Mononuclear cell (primary cell): ENCODE results near the gene ARF6. TPM values are rescaled to one million over a fixed set of nuclear protein-coding genes. Genes with fewer than 3 reads are reported as not detected.

Source experiments
- H3K27me3 ChIP-seq: 2 replicates; pipeline ENCODE4 v1.6.0; 2011; ENCODE audit warnings: low read length, control low read depth; ENCODE audit not compliant: insufficient read depth
- H3K4me1 ChIP-seq: 2 replicates; pipeline ENCODE4 v1.5.1; 2011; ENCODE audit warnings: mild to moderate bottlenecking, low read length, control low read depth; ENCODE audit not compliant: insufficient read depth
- H3K4me3 ChIP-seq: 2 replicates; pipeline ENCODE4 v1.5.1; 2011; ENCODE audit warnings: mild to moderate bottlenecking, low read length, moderate library complexity
- H3K9me3 ChIP-seq: 2 replicates; pipeline ENCODE4 v1.5.1; 2011; ENCODE audit warnings: low read depth, mild to moderate bottlenecking, control low read depth, low read length
- total RNA-seq: library from RNA; depleted of rRNA; stranded (reverse); fragments of >200 nt; gene quantifications from one replicate; pipeline ENCODE4 v1.2.3, GENCODE V29; 2012

Gene ARF6
- total RNA-seq, 1 donor: 92.5 TPM

DNA sequence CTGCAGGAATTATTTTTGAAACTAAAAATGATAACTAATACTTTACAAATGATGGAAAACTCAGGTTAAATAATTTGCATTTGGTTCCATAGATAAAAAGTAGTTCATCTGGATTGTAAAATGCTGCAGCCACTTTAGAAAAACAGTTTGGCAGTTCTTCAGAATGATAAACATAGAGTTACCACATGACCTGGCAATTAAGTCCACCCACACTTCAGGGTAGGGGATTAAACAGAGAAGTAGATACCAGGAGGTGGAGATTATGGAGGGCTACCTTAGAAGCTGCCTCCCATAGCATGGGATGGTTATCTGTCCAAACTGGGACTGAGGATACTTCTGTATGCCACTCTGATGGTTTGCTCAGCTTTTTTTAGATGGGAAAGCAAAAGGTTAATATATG, 22.2 kb downstream of the ARF6 start:
- Histone ChIP-seq H3K9me3 (no peaks in the 10 kb centered on the region), H3K4me3 (no peak overlapping the region), H3K4me1 (peaks cover 11% of the 10 kb centered on the region), H3K27me3 (no peaks in the 10 kb centered on the region)

GRCh38 chr14:49918706-49919105, 25.8 kb downstream of the ARF6 start:
- Histone ChIP-seq H3K4me1 (peaks cover 11% of the 10 kb centered on the region), H3K27me3 (no peaks in the 10 kb centered on the region), H3K9me3 (no peaks in the 10 kb centered on the region), H3K4me3 (no peak overlapping the region)

- H3K4me3 ChIP-seq: no peak overlapping the region
- no peaks in the 10 kb centered on the region for H3K9me3 ChIP-seq
- H3K27me3 ChIP-seq: no peaks in the 10 kb centered on the region
- H3K4me1 ChIP-seq: peaks cover 18% of the 10 kb centered on the region
Measured at GRCh38 chr14:49919825-49920659, 27.2 kb downstream of the ARF6 start.

DNA sequence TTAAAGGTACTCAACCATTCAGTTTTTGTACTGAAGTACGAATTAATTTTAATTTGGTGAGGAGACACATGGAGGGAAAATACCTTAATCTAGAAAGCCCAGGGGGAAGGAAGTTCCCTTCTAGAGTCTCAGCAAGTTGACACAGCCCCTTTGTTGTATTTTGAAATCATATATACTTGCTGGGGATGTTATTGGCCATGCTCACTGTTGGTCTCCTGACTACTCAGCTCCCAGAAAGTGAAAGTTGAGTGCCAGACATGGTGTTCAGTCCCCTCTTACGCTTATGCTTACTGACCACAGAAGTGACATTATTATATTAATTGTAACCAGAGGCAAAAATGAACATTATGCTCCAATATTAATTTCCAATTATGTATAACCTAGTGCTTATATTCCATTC, 28.1 kb downstream of the ARF6 start:
- no peak overlapping the region for H3K4me3 ChIP-seq
- no peaks in the 10 kb centered on the region for H3K27me3 ChIP-seq
- peaks cover 18% of the 10 kb centered on the region for H3K4me1 ChIP-seq
- no peaks in the 10 kb centered on the region for H3K9me3 ChIP-seq

DNA sequence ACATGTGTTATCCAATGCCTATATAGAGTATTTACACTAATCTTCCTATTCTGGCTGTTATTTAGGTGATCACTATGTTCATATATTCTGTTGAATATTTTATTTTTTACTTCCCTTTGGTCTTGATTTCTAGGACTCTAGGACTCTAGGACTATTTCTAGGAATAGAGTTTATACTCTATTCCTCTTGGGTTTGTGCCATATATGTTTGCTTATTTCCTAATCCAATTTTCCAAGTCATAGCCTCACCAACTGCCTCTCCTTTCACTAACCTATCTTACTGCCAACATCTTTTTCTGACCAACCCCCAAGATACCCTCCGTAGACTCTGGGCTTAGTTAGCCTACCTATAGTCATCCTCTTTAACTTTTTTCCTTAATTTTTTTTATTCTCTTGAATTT, 28.5 kb downstream of the ARF6 start:
- Histone ChIP-seq H3K4me1 (peaks cover 18% of the 10 kb centered on the region), H3K4me3 (no peak overlapping the region), H3K27me3 (no peaks in the 10 kb centered on the region), H3K9me3 (no peaks in the 10 kb centered on the region)

DNA sequence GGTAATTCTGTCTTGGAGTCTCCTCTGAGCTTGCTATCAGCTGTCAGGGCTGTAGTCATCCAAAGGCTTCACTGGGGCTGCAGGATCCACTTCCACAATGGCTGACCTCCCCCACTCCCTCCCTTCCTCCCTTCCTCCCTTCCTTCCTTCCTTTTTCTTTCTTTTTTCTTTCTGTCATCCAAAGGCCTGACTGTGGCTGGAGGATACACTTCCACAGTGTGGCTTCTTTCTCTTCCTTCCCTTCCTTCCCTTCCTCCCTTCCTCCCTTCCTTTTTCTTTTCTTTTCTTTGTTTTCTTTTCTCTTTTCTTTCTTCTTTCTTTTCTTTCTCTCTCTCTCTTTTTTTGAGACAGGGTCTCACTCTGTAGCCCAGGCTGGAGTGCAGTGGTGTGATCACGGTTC, 30.6 kb downstream of the ARF6 start:
- Histone ChIP-seq H3K4me1 (peaks cover 18% of the 10 kb centered on the region), H3K9me3 (no peaks in the 10 kb centered on the region), H3K27me3 (no peaks in the 10 kb centered on the region), H3K4me3 (no peak overlapping the region)

DNA sequence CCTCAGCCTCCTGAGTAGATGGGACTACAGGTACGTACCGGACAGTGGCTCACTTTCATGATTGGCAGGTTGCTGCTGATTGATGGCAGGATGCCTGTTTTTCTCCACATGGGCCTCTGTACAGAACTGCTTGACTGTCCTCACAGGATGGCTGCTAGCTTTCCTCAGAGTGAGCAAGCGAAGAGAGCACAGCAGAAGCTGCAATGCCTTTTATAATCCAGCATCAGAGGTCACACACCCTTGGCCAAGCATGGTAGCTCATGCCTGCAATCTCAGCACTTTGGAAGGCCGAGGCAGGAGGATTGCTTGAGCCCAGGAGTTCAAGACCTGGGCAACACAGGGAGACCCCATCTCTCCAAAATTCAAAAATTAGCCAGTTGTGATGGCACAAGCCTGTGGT, 31.0 kb downstream of the ARF6 start:
- Histone ChIP-seq H3K4me1 (peaks cover 18% of the 10 kb centered on the region), H3K4me3 (no peak overlapping the region), H3K27me3 (no peaks in the 10 kb centered on the region), H3K9me3 (no peaks in the 10 kb centered on the region)

- H3K9me3 ChIP-seq: no peaks in the 10 kb centered on the region
- peaks cover 27% of the 10 kb centered on the region for H3K4me1 ChIP-seq
- no peak overlapping the region for H3K4me3 ChIP-seq
Measured at GRCh38 chr14:49924852-49925251, 32.0 kb downstream of the ARF6 start.

GRCh38 chr14:49926803-49927202, 33.9 kb downstream of the ARF6 start:
- Histone ChIP-seq H3K9me3 (no peaks in the 10 kb centered on the region), H3K4me1 (peaks cover 29% of the 10 kb centered on the region), H3K27me3 (no peaks in the 10 kb centered on the region), H3K4me3 (no peak overlapping the region)

More at GRCh38 chr14:49924852-49925251, 32.0 kb downstream of the ARF6 start:
- no peaks in the 10 kb centered on the region for H3K27me3 ChIP-seq

GRCh38 chr14:49928015-49928414, 35.1 kb downstream of the ARF6 start:
- peaks cover 36% of the 10 kb centered on the region for H3K4me1 ChIP-seq
- H3K27me3 ChIP-seq: no peaks in the 10 kb centered on the region
- H3K4me3 ChIP-seq: no peak overlapping the region
- no peaks in the 10 kb centered on the region for H3K9me3 ChIP-seq

GRCh38 chr14:49930720-49931119, 37.8 kb downstream of the ARF6 start:
- no peaks in the 10 kb centered on the region for H3K27me3 ChIP-seq
- no peaks in the 10 kb centered on the region for H3K9me3 ChIP-seq
- H3K4me3 ChIP-seq: no peak overlapping the region
- H3K4me1 ChIP-seq: peaks cover 24% of the 10 kb centered on the region

GRCh38 chr14:49931523-49931922, 38.6 kb downstream of the ARF6 start:
- peaks cover 24% of the 10 kb centered on the region for H3K4me1 ChIP-seq
- H3K4me3 ChIP-seq: no peak overlapping the region
- H3K27me3 ChIP-seq: no peaks in the 10 kb centered on the region
- no peaks in the 10 kb centered on the region for H3K9me3 ChIP-seq

DNA sequence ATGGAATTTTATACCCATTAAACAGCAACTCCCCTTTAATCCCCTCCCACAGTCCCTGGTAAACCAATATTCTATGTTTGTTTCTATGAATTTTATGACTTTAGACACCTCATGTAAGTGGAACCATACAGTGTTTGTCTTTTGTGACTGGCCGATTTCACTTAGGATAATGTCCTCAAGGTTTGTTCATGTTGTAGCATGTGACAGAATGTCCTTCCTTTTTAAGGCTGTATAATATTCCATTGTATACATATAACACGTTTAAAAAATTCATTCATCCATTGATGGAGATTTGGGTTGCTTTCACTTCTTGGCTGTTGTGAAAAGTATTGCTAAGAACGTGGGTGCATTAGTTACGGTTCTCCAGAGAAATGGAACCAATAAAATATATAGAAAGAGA, 40.2 kb downstream of the ARF6 start:
- no peak overlapping the region for H3K4me3 ChIP-seq
- no peaks in the 10 kb centered on the region for H3K9me3 ChIP-seq
- no peaks in the 10 kb centered on the region for H3K27me3 ChIP-seq
- H3K4me1 ChIP-seq: peaks cover 24% of the 10 kb centered on the region

- no peak overlapping the region for H3K4me3 ChIP-seq
- no peaks in the 10 kb centered on the region for H3K9me3 ChIP-seq
- H3K27me3 ChIP-seq: no peaks in the 10 kb centered on the region
- peaks cover 24% of the 10 kb centered on the region for H3K4me1 ChIP-seq
Measured at GRCh38 chr14:49933704-49934103, 40.8 kb downstream of the ARF6 start.

GRCh38 chr14:49934646-49935045, 41.8 kb downstream of the ARF6 start:
- Histone ChIP-seq H3K27me3 (no peaks in the 10 kb centered on the region), H3K4me3 (no peak overlapping the region), H3K9me3 (no peaks in the 10 kb centered on the region), H3K4me1 (peaks cover 18% of the 10 kb centered on the region)

GRCh38 chr14:49935526-49935925, 42.6 kb downstream of the ARF6 start:
- peaks cover 21% of the 10 kb centered on the region for H3K4me1 ChIP-seq

More at GRCh38 chr14:49935526-49935925, 42.6 kb downstream of the ARF6 start:
- H3K9me3 ChIP-seq: no peaks in the 10 kb centered on the region
- no peaks in the 10 kb centered on the region for H3K27me3 ChIP-seq
- H3K4me3 ChIP-seq: no peak overlapping the region
